OCI-LY1 (cell line): ENCODE measurements around the gene ADAM21.

ENCODE experiments used
- H2AFZ ChIP-seq: fragments of 200-600 bp; sonication (generic), shearing (Covaris generic); 2 replicates; pipeline ENCODE4 v1.6.0; 2014; ENCODE audit warnings: antibody characterized with exemption, mild to moderate bottlenecking, low read length
- H3F3A ChIP-seq: fragments of 200-600 bp; sonication (generic), shearing (Covaris generic); 2 replicates; pipeline ENCODE4 v1.6.0; 2014; ENCODE audit warnings: mild to moderate bottlenecking, antibody characterized with exemption, low read length, moderate library complexity; ENCODE audit not compliant: insufficient read depth
- H3K27ac ChIP-seq: fragments of 200-600 bp; sonication (generic); 2 replicates; pipeline ENCODE4 v1.5.1; 2014; ENCODE audit warnings: low read length, mixed run types, mild to moderate bottlenecking, low read depth; ENCODE audit not compliant: poor library complexity, severe bottlenecking
- H3K27me3 ChIP-seq: fragments of 200-600 bp; sonication (generic); 2 replicates; pipeline ENCODE4 v1.6.0; 2014; ENCODE audit warnings: antibody characterized with exemption, mild to moderate bottlenecking, low read length, moderate library complexity; ENCODE audit not compliant: insufficient read depth
- H3K36me3 ChIP-seq: fragments of 200-600 bp; sonication (generic); 2 replicates; pipeline ENCODE4 v1.6.1; 2014; ENCODE audit warnings: mild to moderate bottlenecking, antibody characterized with exemption, low read length, moderate library complexity, mixed read lengths; ENCODE audit not compliant: insufficient read depth
- H3K4me1 ChIP-seq: fragments of 200-600 bp; sonication (generic); 2 replicates; pipeline ENCODE4 v1.5.1; 2014; ENCODE audit warnings: mild to moderate bottlenecking, low read length, moderate library complexity; ENCODE audit not compliant: insufficient read depth, severe bottlenecking
- H3K4me2 ChIP-seq: fragments of 200-600 bp; sonication (generic), shearing (Covaris generic); 2 replicates; pipeline ENCODE4 v1.6.1; 2014; ENCODE audit warnings: low read length
- H3K4me3 ChIP-seq: fragments of 200-600 bp; sonication (generic); 2 replicates; pipeline ENCODE4 v1.5.1; 2014; ENCODE audit warnings: low read length, low read depth, mild to moderate bottlenecking, mixed read lengths; ENCODE audit not compliant: poor library complexity, severe bottlenecking
- H3K79me2 ChIP-seq: fragments of 200-600 bp; shearing (Covaris generic); 2 replicates; pipeline ENCODE4 v1.6.1; 2016; ENCODE audit warnings: mixed run types, low read length, mixed read lengths; ENCODE audit not compliant: insufficient read depth
- H3K9ac ChIP-seq: fragments of 200-600 bp; sonication (generic), shearing (Covaris generic); 2 replicates; pipeline ENCODE4 v1.6.1; 2014; ENCODE audit warnings: mild to moderate bottlenecking, low read length, mixed read lengths
- H3K9me2 ChIP-seq: fragments of 200-600 bp; sonication (generic), shearing (Covaris generic); 2 replicates; pipeline ENCODE4 v1.6.1; 2014; ENCODE audit warnings: low read depth, mild to moderate bottlenecking, low read length, mixed read lengths
- H3K9me3 ChIP-seq: fragments of 200-600 bp; shearing (Covaris generic); 2 replicates; pipeline ENCODE4 v1.6.1; 2014; ENCODE audit warnings: low read length, mixed read lengths
- H4K20me1 ChIP-seq: fragments of 200-600 bp; sonication (generic), shearing (Covaris generic); 2 replicates; pipeline ENCODE4 v1.6.0; 2016; ENCODE audit warnings: mild to moderate bottlenecking, low read length; ENCODE audit not compliant: insufficient read depth
- EZH2 ChIP-seq: fragments of 200-600 bp; sonication (generic), shearing (Covaris generic); IDR thresholded peaks from 2 replicates; pipeline ENCODE4 v1.8.0; 2017; ENCODE audit warnings: borderline replicate concordance, mixed run types, mild to moderate bottlenecking, antibody characterized with exemption, low read length, moderate library complexity, mixed read lengths
- TF ChIP-seq, protein P1 (sequence below): fragments of 200-600 bp; sonication (generic), shearing (Covaris generic); IDR thresholded peaks from 2 replicates; pipeline ENCODE4 v1.5.1; 2017; ENCODE audit warnings: mild to moderate bottlenecking, antibody characterized with exemption, low read length, moderate library complexity, mixed read lengths

ADAM21 gene

DNA sequence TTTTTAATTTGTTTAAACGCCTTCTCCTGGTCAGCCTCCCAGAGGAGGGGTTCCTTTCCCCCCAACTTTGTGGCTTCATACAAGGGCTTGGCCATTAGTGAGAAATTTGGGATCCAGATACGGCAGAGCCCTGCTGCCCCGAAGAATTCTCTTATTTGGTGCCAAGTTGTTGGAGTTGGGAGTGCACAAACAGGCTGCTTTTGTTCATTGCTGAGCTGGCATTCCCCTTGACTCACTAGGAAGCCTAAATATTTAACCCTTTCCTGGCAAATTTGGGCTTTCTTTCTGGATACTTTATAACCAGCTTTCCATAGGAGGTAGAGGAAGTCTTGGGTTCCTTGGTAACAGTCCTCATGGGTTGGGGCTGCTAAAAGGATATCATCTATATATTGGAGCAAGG, 10.3 kb upstream of the ADAM21 start:
- Histone ChIP-seq H3K27me3 (no peaks in the 10 kb centered on the region), H3F3A (no peaks in the 10 kb centered on the region), H3K79me2 (no peaks in the 10 kb centered on the region), H3K4me1 (no peaks in the 10 kb centered on the region), H3K4me2 (no peak overlapping the region), H3K9ac (no peak overlapping the region), H4K20me1 (no peaks in the 10 kb centered on the region), H3K9me2 (no peaks in the 10 kb centered on the region), H3K4me3 (no peak overlapping the region), H3K36me3 (no peaks in the 10 kb centered on the region), H3K9me3 (no peaks in the 10 kb centered on the region), H3K27ac (no peak overlapping the region), H2AFZ (no peak overlapping the region)
- TF ChIP-seq, protein P1, sequence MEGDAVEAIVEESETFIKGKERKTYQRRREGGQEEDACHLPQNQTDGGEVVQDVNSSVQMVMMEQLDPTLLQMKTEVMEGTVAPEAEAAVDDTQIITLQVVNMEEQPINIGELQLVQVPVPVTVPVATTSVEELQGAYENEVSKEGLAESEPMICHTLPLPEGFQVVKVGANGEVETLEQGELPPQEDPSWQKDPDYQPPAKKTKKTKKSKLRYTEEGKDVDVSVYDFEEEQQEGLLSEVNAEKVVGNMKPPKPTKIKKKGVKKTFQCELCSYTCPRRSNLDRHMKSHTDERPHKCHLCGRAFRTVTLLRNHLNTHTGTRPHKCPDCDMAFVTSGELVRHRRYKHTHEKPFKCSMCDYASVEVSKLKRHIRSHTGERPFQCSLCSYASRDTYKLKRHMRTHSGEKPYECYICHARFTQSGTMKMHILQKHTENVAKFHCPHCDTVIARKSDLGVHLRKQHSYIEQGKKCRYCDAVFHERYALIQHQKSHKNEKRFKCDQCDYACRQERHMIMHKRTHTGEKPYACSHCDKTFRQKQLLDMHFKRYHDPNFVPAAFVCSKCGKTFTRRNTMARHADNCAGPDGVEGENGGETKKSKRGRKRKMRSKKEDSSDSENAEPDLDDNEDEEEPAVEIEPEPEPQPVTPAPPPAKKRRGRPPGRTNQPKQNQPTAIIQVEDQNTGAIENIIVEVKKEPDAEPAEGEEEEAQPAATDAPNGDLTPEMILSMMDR: no peak
- TF ChIP-seq EZH2: no peak

DNA sequence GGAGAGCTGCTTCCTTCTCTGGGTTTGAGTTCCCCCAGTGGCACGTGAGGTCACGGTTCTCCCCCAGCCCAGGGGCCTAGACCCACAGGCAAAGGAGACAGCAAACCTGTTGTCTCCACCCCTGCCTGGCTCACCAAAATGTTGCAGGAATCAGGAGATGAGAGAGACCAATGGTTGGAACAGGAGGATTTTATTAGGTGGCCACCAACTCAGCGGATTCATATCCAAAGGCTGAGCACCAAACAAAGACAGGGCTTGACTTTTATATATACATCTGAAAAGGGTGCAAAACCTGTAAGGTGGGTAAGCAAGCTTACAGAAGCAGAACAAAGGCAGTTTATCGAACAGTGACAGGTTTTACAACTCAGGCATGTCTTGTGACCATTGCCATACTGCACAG, 9.2 kb upstream of the ADAM21 start:
- TF ChIP-seq, protein P1: no peak
- no peak for TF ChIP-seq EZH2
- Histone ChIP-seq H3K4me3 (no peak overlapping the region), H4K20me1 (no peaks in the 10 kb centered on the region), H3K4me2 (no peak overlapping the region), H2AFZ (no peak overlapping the region), H3K9me3 (no peaks in the 10 kb centered on the region), H3F3A (no peaks in the 10 kb centered on the region), H3K9me2 (no peaks in the 10 kb centered on the region), H3K9ac (no peak overlapping the region), H3K79me2 (no peaks in the 10 kb centered on the region), H3K36me3 (no peaks in the 10 kb centered on the region), H3K27me3 (no peaks in the 10 kb centered on the region), H3K4me1 (no peaks in the 10 kb centered on the region), H3K27ac (no peak overlapping the region)

DNA sequence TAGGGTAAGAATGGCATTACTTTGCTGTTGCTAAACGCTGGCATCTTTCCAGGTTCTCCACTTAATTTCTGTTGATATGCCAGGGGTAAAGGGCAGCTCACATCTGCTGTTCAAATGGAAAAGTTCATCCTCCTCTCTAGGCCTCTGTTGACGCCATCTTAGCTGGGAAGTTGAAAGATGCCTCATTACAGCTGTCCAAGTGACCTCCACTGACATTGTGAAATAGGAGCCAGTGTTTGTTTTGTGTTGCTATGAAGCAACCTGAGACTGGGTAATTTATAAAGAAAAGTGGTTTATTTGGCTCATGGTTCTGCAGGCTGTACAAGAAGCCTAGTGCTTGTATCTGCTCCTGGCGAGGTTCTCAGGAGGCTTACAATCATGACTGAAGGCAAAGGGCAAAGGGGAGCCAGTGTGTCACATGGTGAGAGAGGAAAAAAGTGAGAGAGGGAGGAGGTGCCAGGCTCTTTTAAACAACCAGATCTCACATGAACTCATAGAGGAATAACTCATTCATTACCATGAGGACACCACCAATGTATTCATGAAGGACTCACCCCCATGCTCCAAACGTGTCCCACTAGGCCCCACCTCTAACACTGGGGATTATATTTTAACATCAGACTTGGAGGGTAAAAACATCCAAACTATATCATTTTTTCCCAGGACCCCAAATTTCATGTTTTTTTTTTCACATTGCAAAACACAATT, 3.2 kb upstream of the ADAM21 start:
- H3K27ac ChIP-seq: no peak overlapping the region
- no peak overlapping the region for H3K4me2 ChIP-seq
- H3K36me3 ChIP-seq: no peaks in the 10 kb centered on the region
- TF ChIP-seq, protein P1: no peak
- no peak for TF ChIP-seq EZH2
- no peaks in the 10 kb centered on the region for H3K27me3 ChIP-seq
- H2AFZ ChIP-seq: no peak overlapping the region
- H3K4me3 ChIP-seq: no peak overlapping the region
- no peaks in the 10 kb centered on the region for H3K9me3 ChIP-seq
- H4K20me1 ChIP-seq: no peaks in the 10 kb centered on the region
- no peak overlapping the region for H3K9ac ChIP-seq
- H3F3A ChIP-seq: no peaks in the 10 kb centered on the region
- no peaks in the 10 kb centered on the region for H3K79me2 ChIP-seq
- H3K9me2 ChIP-seq: no peaks in the 10 kb centered on the region
- H3K4me1 ChIP-seq: no peaks in the 10 kb centered on the region
